ENCODE results near the gene CNTN4.

The CNTN4 gene

DNA sequence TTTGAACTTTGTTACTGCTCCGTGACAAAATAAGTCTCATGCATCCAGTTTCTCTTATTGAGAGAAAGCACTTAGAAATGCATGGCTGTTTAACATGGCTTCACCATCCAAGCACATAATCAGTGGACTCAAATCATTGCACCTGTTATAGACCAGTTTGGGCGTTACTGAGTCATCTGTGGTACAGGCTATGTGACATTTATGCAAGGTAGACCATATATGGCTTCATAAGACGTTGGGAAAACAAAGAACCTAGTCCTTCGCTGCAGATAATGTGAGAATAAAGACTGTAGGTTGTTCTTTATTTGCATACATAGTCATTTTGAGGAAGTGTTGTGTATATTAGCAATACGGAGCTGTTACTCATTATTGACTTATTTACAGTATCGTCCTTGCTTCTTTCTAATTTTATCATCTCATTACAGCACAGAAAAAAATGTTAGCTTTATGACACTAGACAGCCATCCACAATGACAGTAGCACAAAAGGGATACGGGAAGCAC lies 636.8 kb downstream of the CNTN4 start:
- DNase-seq (ENCODE audit: low spot score), result no peak
- in situ Hi-C loops (cut with MboI; ENCODE audit: low sequenced_read_pairs, unreplicated experiment), result no loop called here

GRCh38 chr3:2741516-2741915 lies 642.9 kb downstream of the CNTN4 start:
- DNase-seq (ENCODE audit: low spot score), result no peak
- in situ Hi-C loops (cut with MboI; ENCODE audit: low sequenced_read_pairs, unreplicated experiment), result no loop called here
- TF ChIP-seq, protein P1, sequence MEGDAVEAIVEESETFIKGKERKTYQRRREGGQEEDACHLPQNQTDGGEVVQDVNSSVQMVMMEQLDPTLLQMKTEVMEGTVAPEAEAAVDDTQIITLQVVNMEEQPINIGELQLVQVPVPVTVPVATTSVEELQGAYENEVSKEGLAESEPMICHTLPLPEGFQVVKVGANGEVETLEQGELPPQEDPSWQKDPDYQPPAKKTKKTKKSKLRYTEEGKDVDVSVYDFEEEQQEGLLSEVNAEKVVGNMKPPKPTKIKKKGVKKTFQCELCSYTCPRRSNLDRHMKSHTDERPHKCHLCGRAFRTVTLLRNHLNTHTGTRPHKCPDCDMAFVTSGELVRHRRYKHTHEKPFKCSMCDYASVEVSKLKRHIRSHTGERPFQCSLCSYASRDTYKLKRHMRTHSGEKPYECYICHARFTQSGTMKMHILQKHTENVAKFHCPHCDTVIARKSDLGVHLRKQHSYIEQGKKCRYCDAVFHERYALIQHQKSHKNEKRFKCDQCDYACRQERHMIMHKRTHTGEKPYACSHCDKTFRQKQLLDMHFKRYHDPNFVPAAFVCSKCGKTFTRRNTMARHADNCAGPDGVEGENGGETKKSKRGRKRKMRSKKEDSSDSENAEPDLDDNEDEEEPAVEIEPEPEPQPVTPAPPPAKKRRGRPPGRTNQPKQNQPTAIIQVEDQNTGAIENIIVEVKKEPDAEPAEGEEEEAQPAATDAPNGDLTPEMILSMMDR (IDR thresholded peaks at IDR 0.05; ENCODE audit: borderline replicate concordance, control extremely low read depth, extremely low read depth, insufficient read depth, missing control alignments), result no peak

More for the DNA sequence above, 636.8 kb downstream of the CNTN4 start:
- TF ChIP-seq, protein P1 (IDR thresholded peaks at IDR 0.05; ENCODE audit: borderline replicate concordance, control extremely low read depth, extremely low read depth, insufficient read depth, missing control alignments), result no peak

DNA sequence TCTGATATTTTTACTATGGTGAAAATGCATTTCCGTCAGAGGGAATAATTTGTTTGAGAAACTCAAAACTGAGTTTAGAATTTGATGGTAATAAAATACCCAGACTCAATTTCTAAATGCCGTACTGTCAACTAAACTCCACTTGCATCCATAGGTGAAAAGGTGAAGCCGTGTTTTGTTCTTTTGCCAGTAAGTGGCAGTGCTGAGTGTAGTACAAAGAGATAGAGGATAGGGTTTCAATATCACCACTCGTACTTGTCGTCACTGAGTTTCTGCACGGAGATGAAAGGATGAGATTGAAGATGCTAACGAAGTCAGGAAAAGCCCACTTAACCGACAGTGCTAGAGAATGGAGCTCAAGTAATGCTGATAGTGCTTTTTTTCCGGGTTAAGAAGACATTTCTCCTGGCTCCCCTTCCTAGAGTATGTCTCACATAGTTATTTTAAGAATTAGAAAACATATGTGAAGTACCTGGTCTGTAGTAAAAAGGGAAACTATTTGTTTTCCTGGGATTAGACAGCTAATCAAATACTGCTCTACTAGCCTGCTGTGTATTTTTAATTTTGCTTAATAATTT lies 666.4 kb downstream of the CNTN4 start:
- no peak for DNase-seq (ENCODE audit: low spot score)
- in situ Hi-C loops (cut with MboI; ENCODE audit: low sequenced_read_pairs, unreplicated experiment), result loop anchor here (25.0 kb wide), 2 partner anchors 247 to 397 kb away; no protein-coding TSS in a partner anchor

GRCh38 chr3:2770451-2770850 lies 671.8 kb downstream of the CNTN4 start:
- DNase-seq (ENCODE audit: low spot score), result no peak
- TF ChIP-seq, protein P1 (IDR thresholded peaks at IDR 0.05; ENCODE audit: borderline replicate concordance, control extremely low read depth, extremely low read depth, insufficient read depth, missing control alignments), result no peak
- in situ Hi-C loops (cut with MboI; ENCODE audit: low sequenced_read_pairs, unreplicated experiment), result loop anchor here (25.0 kb wide), 2 partner anchors 242 to 392 kb away; no protein-coding TSS in a partner anchor

More for the DNA sequence above, 666.4 kb downstream of the CNTN4 start:
- TF ChIP-seq, protein P1 (IDR thresholded peaks at IDR 0.05; ENCODE audit: borderline replicate concordance, control extremely low read depth, extremely low read depth, insufficient read depth, missing control alignments), result no peak

DNA sequence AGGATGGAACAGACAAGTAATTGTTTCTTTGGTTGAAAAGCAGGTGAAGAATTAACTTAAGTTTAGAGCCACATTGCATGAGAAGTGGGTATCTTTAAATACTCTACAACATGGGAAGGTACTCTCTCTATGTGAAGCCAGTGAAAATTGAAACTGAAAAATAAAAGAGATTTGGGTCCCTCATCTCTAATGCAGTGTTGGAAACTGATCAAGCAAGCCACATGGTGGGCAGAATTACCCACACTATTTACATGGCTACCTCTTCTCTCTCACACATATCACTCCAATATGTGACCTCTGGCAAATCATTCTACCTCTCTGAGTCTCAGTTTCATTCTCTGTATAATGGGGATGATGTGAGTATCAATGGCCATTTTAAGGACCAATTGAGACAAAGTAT lies 672.5 kb downstream of the CNTN4 start:
- TF ChIP-seq, protein P1 (IDR thresholded peaks at IDR 0.05; ENCODE audit: borderline replicate concordance, control extremely low read depth, extremely low read depth, insufficient read depth, missing control alignments), result no peak
- DNase-seq (ENCODE audit: low spot score), result no peak
- in situ Hi-C loops (cut with MboI; ENCODE audit: low sequenced_read_pairs, unreplicated experiment), result loop anchor here (25.0 kb wide), 2 partner anchors 241 to 391 kb away; no protein-coding TSS in a partner anchor

DNA sequence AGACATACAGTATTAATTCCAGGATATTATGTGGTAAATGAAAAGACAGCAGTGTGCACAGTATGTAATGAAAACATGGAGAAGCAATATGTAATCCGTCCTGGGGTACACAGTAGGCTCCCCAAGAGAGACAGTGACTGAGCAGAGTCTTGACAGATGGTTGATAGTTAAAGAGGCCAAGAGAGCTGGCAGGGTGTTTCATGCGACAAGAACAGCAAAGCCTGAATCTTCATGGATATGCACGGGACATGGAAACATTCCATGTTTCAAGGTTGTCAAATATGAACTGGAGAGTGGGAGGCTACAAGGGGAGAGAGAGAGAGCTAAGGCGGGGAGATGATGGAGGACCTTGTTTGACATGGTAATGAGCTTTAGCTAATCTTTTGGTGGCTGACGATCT lies 673.1 kb downstream of the CNTN4 start:
- no peak for DNase-seq (ENCODE audit: low spot score)
- TF ChIP-seq, protein P1 (IDR thresholded peaks at IDR 0.05; ENCODE audit: borderline replicate concordance, control extremely low read depth, extremely low read depth, insufficient read depth, missing control alignments), result no peak
- in situ Hi-C loops (cut with MboI; ENCODE audit: low sequenced_read_pairs, unreplicated experiment), result loop anchor here (25.0 kb wide), 2 partner anchors 241 to 391 kb away; no protein-coding TSS in a partner anchor
